ENCODE data around the gene MAGEA2.
"Not testable (repeated sequence)": the region's sequence is repeated elsewhere in the genome, so short reads cannot be mapped to it uniquely, and the experiment has no call there.

DNA sequence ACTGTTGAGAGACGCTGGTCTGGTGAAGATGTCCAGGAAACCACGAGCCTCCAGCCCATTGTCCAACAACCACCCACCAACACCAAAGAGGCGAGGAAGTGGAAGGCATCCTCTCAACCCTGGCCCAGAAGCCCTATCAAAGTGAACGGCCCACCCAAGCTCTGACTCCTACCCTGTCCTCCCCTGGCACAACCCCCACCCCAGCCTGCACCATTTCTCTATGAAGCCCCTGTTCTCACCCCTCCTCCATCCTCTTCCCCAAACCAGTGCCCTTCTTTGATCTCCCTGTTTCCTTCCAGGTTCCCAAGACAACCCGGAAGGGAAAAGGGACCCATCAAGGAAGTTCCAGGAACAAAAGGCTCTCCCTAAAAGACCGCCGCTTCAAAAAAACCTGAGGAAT lies 5.9 kb upstream of the MAGEA2 start:
- not testable (repeated sequence) for TF ChIP-seq EZH2 (IDR thresholded peaks at IDR 0.05; ENCODE audit: low read length, missing control alignments)
- TF ChIP-seq, protein P1, sequence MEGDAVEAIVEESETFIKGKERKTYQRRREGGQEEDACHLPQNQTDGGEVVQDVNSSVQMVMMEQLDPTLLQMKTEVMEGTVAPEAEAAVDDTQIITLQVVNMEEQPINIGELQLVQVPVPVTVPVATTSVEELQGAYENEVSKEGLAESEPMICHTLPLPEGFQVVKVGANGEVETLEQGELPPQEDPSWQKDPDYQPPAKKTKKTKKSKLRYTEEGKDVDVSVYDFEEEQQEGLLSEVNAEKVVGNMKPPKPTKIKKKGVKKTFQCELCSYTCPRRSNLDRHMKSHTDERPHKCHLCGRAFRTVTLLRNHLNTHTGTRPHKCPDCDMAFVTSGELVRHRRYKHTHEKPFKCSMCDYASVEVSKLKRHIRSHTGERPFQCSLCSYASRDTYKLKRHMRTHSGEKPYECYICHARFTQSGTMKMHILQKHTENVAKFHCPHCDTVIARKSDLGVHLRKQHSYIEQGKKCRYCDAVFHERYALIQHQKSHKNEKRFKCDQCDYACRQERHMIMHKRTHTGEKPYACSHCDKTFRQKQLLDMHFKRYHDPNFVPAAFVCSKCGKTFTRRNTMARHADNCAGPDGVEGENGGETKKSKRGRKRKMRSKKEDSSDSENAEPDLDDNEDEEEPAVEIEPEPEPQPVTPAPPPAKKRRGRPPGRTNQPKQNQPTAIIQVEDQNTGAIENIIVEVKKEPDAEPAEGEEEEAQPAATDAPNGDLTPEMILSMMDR (conservative IDR thresholded peaks at IDR 0.05 in 1 of 2, IDR thresholded peaks at IDR 0.05 in 1 of 2; ENCODE audit: low read depth in 1 of 2, low read length in 2 of 2): not testable (repeated sequence)
